ENCODE data around the gene TBC1D22A. TPM values are rescaled to one million over a fixed set of nuclear protein-coding genes. Genes with fewer than 3 reads are reported as not detected.

The TBC1D22A gene
- total RNA-seq, 1 experiment from 2014 or later = 20.9 TPM

DNA sequence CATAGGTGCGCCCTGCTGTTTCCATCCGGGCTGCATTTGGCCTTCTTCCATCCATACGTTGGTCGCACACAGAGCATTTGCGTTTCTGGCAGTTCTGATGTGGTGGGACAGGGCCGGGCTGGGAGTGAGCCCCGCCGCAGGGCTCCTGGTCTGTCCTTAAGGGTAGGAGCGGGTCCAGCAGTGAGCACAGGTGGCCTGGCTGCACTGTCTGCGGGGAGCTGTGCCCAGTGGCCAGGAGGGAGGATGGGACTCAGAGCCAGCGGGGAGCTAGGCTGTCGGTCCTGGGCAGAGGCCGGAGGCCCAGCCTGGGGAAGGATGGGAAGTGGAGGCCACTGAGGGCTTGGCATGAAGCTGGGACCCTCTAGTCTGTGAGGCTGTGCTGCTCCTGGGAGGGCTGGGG lies 385.1 kb downstream of the TBC1D22A start:
- no peaks in the 10 kb centered on the region for H3K79me2 ChIP-seq (ENCODE audit: insufficient read depth, low read length)
- no peaks in the 10 kb centered on the region for H3K27me3 ChIP-seq (ENCODE audit: insufficient read depth, low read length)
- ATAC-seq = no peak
- no peak overlapping the region for H3K4me3 ChIP-seq (replicated peaks in 1 of 2; ENCODE audit: low read depth in 1 of 2, low read length in 2 of 2)
- no peaks in the 10 kb centered on the region for H3K36me3 ChIP-seq (ENCODE audit: control insufficient read depth in 1 of 2, insufficient read depth in 2 of 2, low read length in 2 of 2)
- no peak for DNase-seq (ENCODE audit: low read depth, low spot score)
- H3K9ac ChIP-seq (ENCODE audit: low read length) = no peak overlapping the region
- BruUV-seq (replicated peaks) = no TSS peak
- peaks cover 0 to 10% of the 10 kb centered on the region in 2 experiments; a peak in 2 of 4 replicates for H3K4me1 ChIP-seq (ENCODE audit: control insufficient read depth in 1 of 2, insufficient read depth in 2 of 2, low read length in 2 of 2)
- no peak overlapping the region for H3K27ac ChIP-seq (ENCODE audit: low read depth, low read length)
- no peak overlapping the region for H2AFZ ChIP-seq (ENCODE audit: low read depth, low read length, poor library complexity, severe bottlenecking)
- POLR2A ChIA-PET = no interaction called here
- TF ChIP-seq, protein P1, sequence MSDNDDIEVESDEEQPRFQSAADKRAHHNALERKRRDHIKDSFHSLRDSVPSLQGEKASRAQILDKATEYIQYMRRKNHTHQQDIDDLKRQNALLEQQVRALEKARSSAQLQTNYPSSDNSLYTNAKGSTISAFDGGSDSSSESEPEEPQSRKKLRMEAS (IDR thresholded peaks at IDR 0.05) = no peak
- TF ChIP-seq ZFX (IDR thresholded peaks at IDR 0.05) (no peak), POLR2A (IDR thresholded peaks at IDR 0.05; ENCODE audit: borderline replicate concordance, extremely low read depth, insufficient read depth, insufficient read length) (no peak), SIN3A (IDR thresholded peaks at IDR 0.05; ENCODE audit: low read depth) (no peak), FOSL1 (IDR thresholded peaks at IDR 0.05; ENCODE audit: low read depth) (no peak), ZNF274 (IDR thresholded peaks at IDR 0.05; ENCODE audit: low read depth, low read length) (no peak)
- no peaks in the 10 kb centered on the region for H3K9me2 ChIP-seq (ENCODE audit: insufficient read depth)
- RAD21 ChIA-PET (ENCODE audit: low non-redundant PET in 1 of 2, low total read pairs in 2 of 2, uncharacterized antibody in 2 of 2, unreplicated experiment in 2 of 2) = no interaction called here
- no peaks in the 10 kb centered on the region for H3K9me3 ChIP-seq (ENCODE audit: control insufficient read depth in 1 of 2, insufficient read depth in 1 of 2, low read depth in 1 of 2, low read length in 2 of 2)
- intact Hi-C loops (cut with micrococcal nuclease) = no loop called here
- CTCF ChIA-PET = no interaction called here
- no peaks in the 10 kb centered on the region for H4K20me1 ChIP-seq (ENCODE audit: insufficient read depth)
- no peak overlapping the region for H3K4me2 ChIP-seq (ENCODE audit: low read length)

DNA sequence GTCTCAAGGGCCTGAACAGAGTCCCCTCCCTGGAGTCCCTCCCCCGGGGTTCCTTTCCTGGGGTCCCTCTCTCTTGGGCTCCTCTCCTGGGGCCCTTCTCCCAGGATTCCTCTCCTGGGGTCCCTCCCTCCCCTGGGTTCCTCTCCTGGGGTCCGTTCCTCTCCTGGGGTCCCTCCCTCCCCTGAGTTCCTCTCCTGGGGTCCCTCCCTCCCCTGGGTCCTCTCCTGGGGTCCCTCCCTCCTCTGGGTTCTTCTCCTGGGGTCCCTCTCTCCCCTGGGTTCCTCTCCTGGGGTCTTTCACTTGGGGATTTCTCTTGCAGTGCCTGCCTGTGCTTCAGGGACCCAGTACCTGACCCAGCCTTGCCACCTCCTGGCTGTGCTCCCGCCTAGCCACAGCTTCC lies 386.1 kb downstream of the TBC1D22A start:
- Histone ChIP-seq H3K9ac (ENCODE audit: low read length) (no peak overlapping the region), H3K4me1 (ENCODE audit: control insufficient read depth in 1 of 2, insufficient read depth in 2 of 2, low read length in 2 of 2) (peaks cover 0 to 10% of the 10 kb centered on the region in 2 experiments; a peak in 2 of 4 replicates), H4K20me1 (ENCODE audit: insufficient read depth) (no peaks in the 10 kb centered on the region), H2AFZ (ENCODE audit: low read depth, low read length, poor library complexity, severe bottlenecking) (no peak overlapping the region), H3K4me3 (replicated peaks in 1 of 2; ENCODE audit: low read depth in 1 of 2, low read length in 2 of 2) (no peak overlapping the region), H3K9me2 (ENCODE audit: insufficient read depth) (no peaks in the 10 kb centered on the region), H3K4me2 (ENCODE audit: low read length) (no peak overlapping the region), H3K9me3 (ENCODE audit: control insufficient read depth in 1 of 2, insufficient read depth in 1 of 2, low read depth in 1 of 2, low read length in 2 of 2) (no peaks in the 10 kb centered on the region), H3K79me2 (ENCODE audit: insufficient read depth, low read length) (no peaks in the 10 kb centered on the region), H3K27me3 (ENCODE audit: insufficient read depth, low read length) (no peaks in the 10 kb centered on the region), H3K27ac (ENCODE audit: low read depth, low read length) (no peak overlapping the region), H3K36me3 (ENCODE audit: control insufficient read depth in 1 of 2, insufficient read depth in 2 of 2, low read length in 2 of 2) (no peaks in the 10 kb centered on the region)
- ChIA-PET POLR2A (interaction anchor here (1.0 kb wide), 1 partner anchor 16 kb away, joined by 3 read pairs; no protein-coding TSS in a partner anchor), CTCF (no interaction called here), RAD21 (ENCODE audit: low non-redundant PET in 1 of 2, low total read pairs in 2 of 2, uncharacterized antibody in 2 of 2, unreplicated experiment in 2 of 2) (no interaction called here)
- no TSS peak for BruUV-seq (replicated peaks)
- ATAC-seq = no peak
- intact Hi-C loops (cut with micrococcal nuclease) = no loop called here
- no peak for DNase-seq (ENCODE audit: low read depth, low spot score)
- TF ChIP-seq ZFX (IDR thresholded peaks at IDR 0.05) (no peak), POLR2AphosphoS5 (IDR thresholded peaks at IDR 0.05; ENCODE audit: low read depth, low read length) (no peak), ZNF274 (IDR thresholded peaks at IDR 0.05; ENCODE audit: low read depth, low read length) (no peak), CEBPB (IDR thresholded peaks at IDR 0.05; ENCODE audit: low read depth) (no peak), SRF (IDR thresholded peaks at IDR 0.05; ENCODE audit: low read depth) (no peak), ELF1 (IDR thresholded peaks at IDR 0.05; ENCODE audit: borderline replicate concordance, low read depth) (no peak), EGR1 (IDR thresholded peaks at IDR 0.05; ENCODE audit: low read depth) (no peak), EZH2 (IDR thresholded peaks at IDR 0.05) (no peak), CBX3 (IDR thresholded peaks at IDR 0.05; ENCODE audit: low read depth) (no peak), EZH2phosphoT487 (IDR thresholded peaks at IDR 0.05; ENCODE audit: borderline replicate concordance) (no peak), SP1 (IDR thresholded peaks at IDR 0.05; ENCODE audit: low read depth) (no peak)
- TF ChIP-seq, protein P2, sequence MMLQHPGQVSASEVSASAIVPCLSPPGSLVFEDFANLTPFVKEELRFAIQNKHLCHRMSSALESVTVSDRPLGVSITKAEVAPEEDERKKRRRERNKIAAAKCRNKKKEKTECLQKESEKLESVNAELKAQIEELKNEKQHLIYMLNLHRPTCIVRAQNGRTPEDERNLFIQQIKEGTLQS (IDR thresholded peaks at IDR 0.05) = no peak
- TF ChIP-seq, protein P1 (IDR thresholded peaks at IDR 0.05) = no peak
